ENCODE data around the gene GNAS. TPM values are rescaled to one million over a fixed set of nuclear protein-coding genes. Genes with fewer than 3 reads are reported as not detected.

GNAS gene
- total RNA-seq, 1 donor from 2014 or later = 1,425 TPM

DNA sequence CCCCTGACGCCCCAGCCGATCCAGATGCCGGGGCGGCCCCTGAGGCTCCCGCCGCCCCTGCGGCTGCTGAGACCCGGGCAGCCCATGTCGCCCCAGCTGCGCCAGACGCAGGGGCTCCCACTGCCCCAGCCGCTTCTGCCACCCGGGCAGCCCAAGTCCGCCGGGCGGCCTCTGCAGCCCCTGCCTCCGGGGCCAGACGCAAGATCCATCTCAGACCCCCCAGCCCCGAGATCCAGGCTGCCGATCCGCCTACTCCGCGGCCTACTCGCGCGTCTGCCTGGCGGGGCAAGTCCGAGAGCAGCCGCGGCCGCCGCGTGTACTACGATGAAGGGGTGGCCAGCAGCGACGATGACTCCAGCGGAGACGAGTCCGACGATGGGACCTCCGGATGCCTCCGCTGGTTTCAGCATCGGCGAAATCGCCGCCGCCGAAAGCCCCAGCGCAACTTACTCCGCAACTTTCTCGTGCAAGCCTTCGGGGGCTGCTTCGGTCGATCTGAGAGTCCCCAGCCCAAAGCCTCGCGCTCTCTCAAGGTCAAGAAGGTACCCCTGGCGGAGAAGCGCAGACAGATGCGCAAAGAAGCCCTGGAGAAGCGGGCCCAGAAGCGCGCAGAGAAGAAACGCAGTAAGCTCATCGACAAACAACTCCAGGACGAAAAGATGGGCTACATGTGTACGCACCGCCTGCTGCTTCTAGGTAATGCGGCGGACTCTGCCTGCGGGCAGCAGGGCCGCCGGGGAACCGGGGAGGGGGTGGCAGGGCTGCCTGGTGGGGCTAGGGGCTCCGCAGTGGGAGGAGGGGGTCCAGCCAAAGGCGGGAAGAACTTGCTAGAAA lies 2.3 kb downstream of the GNAS start:
- no peaks in the 10 kb centered on the region for H3K9me3 Mint-ChIP-seq
- TF ChIP-seq, protein P1, sequence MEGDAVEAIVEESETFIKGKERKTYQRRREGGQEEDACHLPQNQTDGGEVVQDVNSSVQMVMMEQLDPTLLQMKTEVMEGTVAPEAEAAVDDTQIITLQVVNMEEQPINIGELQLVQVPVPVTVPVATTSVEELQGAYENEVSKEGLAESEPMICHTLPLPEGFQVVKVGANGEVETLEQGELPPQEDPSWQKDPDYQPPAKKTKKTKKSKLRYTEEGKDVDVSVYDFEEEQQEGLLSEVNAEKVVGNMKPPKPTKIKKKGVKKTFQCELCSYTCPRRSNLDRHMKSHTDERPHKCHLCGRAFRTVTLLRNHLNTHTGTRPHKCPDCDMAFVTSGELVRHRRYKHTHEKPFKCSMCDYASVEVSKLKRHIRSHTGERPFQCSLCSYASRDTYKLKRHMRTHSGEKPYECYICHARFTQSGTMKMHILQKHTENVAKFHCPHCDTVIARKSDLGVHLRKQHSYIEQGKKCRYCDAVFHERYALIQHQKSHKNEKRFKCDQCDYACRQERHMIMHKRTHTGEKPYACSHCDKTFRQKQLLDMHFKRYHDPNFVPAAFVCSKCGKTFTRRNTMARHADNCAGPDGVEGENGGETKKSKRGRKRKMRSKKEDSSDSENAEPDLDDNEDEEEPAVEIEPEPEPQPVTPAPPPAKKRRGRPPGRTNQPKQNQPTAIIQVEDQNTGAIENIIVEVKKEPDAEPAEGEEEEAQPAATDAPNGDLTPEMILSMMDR (conservative IDR thresholded peaks at IDR 0.05) = no peak
- peaks cover 6% of the 10 kb centered on the region for H3K36me3 Mint-ChIP-seq (ENCODE audit: low read depth)
- peaks cover 21% of the 10 kb centered on the region for H3K4me1 Mint-ChIP-seq
- H3K4me3 Mint-ChIP-seq = peak overlapping the region; percentile 31
- no peak for DNase-seq (ENCODE audit: low read depth, low spot score)
- peaks cover 97% of the 10 kb centered on the region for H3K27me3 Mint-ChIP-seq (ENCODE audit: low read depth)
- H3K27ac Mint-ChIP-seq (ENCODE audit: unreplicated experiment) = no peak overlapping the region

DNA sequence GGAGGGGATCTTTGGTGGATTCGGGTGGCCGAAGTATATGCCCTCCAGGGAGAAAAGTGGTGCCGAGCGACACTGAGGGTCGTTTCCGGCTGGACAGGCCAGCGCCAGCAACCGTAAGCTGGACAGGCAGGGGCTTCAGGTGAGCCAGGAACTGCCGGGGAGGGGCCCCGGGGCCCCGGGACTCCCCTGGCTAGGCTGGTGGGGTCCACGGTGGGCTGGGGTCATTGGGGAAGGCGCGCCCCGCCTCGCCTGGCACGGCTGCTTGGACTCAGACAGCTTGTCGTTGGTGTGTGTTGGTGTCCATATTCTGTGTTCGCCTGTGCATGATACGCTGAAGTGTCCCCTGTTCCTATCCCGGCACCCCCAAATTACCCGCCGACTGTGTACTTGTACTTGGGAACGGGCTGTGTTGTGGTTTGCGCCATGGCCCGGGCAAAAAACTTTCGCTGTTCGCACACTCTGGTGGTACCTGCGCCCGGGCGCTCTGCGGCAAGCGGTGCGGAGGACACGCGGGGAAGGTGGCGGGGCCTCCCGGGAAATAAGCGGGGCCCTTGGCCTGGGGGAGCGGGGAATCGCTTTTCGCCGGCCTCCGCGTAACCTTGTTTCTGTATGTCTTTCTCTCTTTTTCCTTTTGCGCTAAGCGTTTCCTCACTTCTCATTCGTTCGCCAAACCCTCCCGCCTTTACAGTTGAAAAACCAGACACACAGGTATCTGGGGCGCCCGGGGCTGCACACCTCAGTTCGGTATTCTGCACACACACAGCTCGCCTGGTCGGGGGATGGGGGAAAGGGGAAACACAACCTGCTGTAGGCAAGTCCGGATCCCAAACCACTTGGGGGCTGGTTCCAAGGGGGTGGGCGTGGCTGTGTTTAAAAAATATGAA lies 3.2 kb downstream of the GNAS start:
- TF ChIP-seq, protein P1 (conservative IDR thresholded peaks at IDR 0.05) = no peak
- Mint-ChIP-seq H3K27ac (ENCODE audit: unreplicated experiment) (no peak overlapping the region), H3K4me3 (peak overlapping the region; percentile 6), H3K9me3 (no peaks in the 10 kb centered on the region), H3K36me3 (ENCODE audit: low read depth) (peaks cover 4% of the 10 kb centered on the region), H3K4me1 (peaks cover 13% of the 10 kb centered on the region), H3K27me3 (ENCODE audit: low read depth) (peaks cover 95% of the 10 kb centered on the region)
- DNase-seq (ENCODE audit: low read depth, low spot score) = no peak

DNA sequence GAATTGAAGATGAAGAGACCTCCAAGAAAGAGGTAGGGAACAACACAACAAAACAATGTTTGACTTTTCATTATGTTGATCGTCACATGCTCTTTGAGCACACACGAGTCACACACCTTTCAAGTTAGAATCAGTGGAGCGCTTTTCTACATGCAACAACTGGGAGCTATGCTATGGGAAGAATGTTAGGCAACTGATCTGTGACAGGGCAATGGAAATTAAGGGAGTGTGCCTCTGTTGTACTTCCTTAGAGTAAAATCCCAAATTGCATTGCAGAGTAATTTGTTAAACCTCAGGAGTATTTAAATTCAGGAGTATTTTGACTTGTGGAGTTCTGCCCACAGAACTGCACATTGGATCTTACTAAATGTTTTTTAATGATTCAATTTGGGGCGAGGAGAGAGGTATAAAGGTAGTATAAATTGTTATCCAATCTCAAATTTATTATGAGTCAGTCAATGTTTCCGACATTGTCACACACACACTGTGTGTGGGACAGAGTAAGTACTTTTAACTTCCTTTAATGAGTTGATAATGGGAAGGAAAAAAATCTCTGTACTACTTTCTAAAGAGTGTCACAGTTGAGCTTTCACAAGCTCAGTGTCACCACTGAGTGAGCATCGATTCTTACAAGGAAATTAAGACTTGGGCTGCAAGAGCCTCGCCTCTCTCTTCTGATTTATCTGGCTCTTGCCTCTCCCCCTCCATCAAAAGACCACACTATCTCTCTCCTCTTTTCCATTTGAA lies 10.7 kb downstream of the GNAS start:
- H3K9me3 Mint-ChIP-seq = no peaks in the 10 kb centered on the region
- peaks cover 68% of the 10 kb centered on the region for H3K27me3 Mint-ChIP-seq (ENCODE audit: low read depth)
- H3K36me3 Mint-ChIP-seq (ENCODE audit: low read depth) = no peaks in the 10 kb centered on the region
- peaks cover 7% of the 10 kb centered on the region for H3K4me1 Mint-ChIP-seq
- H3K27ac Mint-ChIP-seq (ENCODE audit: unreplicated experiment) = no peak overlapping the region
- TF ChIP-seq, protein P1 (conservative IDR thresholded peaks at IDR 0.05) = no peak
- no peak overlapping the region for H3K4me3 Mint-ChIP-seq
- no peak for DNase-seq (ENCODE audit: low read depth, low spot score)

DNA sequence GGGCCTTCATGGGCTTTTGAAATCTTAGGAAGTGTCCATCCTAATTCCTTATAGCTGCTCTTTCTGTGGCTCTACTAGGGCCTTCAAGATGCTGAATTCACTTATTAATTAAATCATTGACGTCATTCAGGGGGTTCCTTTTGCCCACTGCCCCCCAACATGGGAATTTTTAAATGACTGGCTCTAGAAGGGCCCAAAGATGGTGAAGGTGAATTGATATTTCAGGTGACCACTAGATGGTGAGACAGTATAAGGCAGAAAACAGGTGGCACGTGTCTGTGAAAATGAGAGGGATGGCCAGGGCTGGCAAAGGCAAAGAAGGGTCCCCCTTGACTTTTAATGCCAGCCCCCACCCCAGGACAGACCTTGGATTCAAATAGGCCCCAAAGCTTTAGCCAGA lies 11.8 kb downstream of the GNAS start:
- peaks cover 15% of the 10 kb centered on the region for H3K4me1 Mint-ChIP-seq
- peaks cover 60% of the 10 kb centered on the region for H3K27me3 Mint-ChIP-seq (ENCODE audit: low read depth)
- no peaks in the 10 kb centered on the region for H3K36me3 Mint-ChIP-seq (ENCODE audit: low read depth)
- no peaks in the 10 kb centered on the region for H3K9me3 Mint-ChIP-seq
- no peak overlapping the region for H3K27ac Mint-ChIP-seq (ENCODE audit: unreplicated experiment)
- TF ChIP-seq, protein P1 (conservative IDR thresholded peaks at IDR 0.05) = peak; percentile 33
- H3K4me3 Mint-ChIP-seq = no peak overlapping the region
- no peak for DNase-seq (ENCODE audit: low read depth, low spot score)

DNA sequence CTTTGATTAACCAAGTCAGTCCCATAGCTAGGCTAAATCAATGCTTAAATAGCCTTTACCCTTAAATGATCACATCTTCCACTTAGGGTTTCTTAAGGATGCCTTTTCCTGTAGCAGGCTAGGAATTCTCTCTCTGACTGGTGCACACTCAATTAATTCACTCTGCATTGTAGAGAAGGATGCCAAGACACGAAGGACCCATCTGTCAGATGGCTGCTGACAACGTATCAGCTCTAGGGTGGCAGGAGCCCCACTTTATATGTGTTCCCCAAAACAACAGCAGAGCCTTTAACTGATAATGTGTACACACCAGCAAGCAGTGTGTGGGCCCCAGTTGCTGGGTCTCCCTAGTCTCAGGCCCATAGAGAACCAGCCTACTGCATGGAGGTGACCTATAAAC lies 13.3 kb downstream of the GNAS start:
- Mint-ChIP-seq H3K36me3 (ENCODE audit: low read depth) (no peaks in the 10 kb centered on the region), H3K27ac (ENCODE audit: unreplicated experiment) (no peak overlapping the region), H3K4me1 (peaks cover 18% of the 10 kb centered on the region), H3K27me3 (ENCODE audit: low read depth) (peaks cover 49% of the 10 kb centered on the region), H3K9me3 (no peaks in the 10 kb centered on the region), H3K4me3 (no peak overlapping the region)
- DNase-seq (ENCODE audit: low read depth, low spot score) = no peak
- TF ChIP-seq, protein P1 (conservative IDR thresholded peaks at IDR 0.05) = no peak

Data from neural crest cell (in vitro differentiated cells).